Fibroblast of pulmonary artery (primary cell): ENCODE data around the gene SEC23B.

Experiments used
- DNase-seq: peaks from one replicate; pipeline ENCODE4 v3.0.0-alpha.2; 2010; ENCODE audit warnings: low read depth
- H3K4me3 ChIP-seq: replicated peaks from 2 replicates; pipeline ENCODE4 v1.5.1; 2011; ENCODE audit warnings: low read depth, mild to moderate bottlenecking, control low read depth, low read length, moderate library complexity
- TF ChIP-seq, protein P1 (sequence below): IDR thresholded peaks from 2 replicates; pipeline ENCODE4 v1.5.1; 2011; ENCODE audit warnings: mild to moderate bottlenecking, control low read depth, low read length, inconsistent platforms; ENCODE audit errors: missing control alignments

The SEC23B gene

DNA sequence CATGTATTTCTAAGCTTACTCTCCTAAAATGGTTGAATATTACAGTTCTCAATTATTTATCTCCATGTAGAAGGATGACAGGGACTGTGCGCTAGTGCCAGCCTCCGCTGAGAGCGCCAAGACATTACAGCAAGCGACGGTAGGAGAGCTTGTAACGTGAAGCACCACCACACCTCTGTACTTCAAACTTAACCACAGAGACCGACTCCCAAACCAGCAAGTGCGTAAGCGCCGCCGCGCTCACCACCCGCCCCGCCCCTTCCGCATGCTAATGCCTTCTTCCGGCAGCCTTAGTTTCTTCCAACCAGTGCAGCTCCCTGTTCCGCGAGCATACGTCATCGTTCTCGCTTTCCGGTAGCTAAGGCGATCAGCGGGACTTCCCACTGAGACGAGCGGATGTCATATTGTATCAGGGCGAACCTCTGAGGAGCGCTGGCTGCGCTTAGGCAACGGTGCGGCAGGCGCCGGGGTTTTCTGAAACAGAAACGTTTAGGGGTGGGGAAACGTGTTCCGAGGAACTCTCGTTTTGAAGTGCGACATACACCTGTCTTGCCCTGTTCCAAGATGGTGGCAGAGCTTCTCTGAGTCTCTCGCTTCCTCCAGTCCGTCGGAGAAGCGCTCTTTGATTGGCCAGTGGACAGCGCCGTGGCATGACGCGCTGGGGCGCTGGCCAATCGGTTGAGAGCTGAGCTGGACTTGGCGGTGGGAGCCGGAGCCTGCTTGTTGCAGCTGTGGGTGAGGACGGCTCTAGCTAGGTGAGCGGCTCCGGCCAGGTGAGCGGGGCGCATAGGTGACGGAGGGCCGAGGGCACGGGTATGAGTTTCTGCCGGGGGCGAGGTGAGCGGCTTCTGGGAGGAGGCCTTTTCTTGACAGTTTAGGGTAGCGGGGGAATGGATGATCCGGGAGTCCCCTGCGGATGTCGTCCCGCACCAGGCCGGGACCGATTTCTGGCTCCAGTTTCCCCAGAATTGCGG lies at the start of gene SEC23B:
SEC23B (plus strand) TSS at position 723 of the 974 bp plus-strand sequence. CDS start 2,896 bp downstream, outside the sequence.
- DNase-seq: peak; percentile 97
- peak within 1 kb of the TSS; percentile 93 for H3K4me3 ChIP-seq
- TF ChIP-seq, protein P1, sequence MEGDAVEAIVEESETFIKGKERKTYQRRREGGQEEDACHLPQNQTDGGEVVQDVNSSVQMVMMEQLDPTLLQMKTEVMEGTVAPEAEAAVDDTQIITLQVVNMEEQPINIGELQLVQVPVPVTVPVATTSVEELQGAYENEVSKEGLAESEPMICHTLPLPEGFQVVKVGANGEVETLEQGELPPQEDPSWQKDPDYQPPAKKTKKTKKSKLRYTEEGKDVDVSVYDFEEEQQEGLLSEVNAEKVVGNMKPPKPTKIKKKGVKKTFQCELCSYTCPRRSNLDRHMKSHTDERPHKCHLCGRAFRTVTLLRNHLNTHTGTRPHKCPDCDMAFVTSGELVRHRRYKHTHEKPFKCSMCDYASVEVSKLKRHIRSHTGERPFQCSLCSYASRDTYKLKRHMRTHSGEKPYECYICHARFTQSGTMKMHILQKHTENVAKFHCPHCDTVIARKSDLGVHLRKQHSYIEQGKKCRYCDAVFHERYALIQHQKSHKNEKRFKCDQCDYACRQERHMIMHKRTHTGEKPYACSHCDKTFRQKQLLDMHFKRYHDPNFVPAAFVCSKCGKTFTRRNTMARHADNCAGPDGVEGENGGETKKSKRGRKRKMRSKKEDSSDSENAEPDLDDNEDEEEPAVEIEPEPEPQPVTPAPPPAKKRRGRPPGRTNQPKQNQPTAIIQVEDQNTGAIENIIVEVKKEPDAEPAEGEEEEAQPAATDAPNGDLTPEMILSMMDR: no peak

DNA sequence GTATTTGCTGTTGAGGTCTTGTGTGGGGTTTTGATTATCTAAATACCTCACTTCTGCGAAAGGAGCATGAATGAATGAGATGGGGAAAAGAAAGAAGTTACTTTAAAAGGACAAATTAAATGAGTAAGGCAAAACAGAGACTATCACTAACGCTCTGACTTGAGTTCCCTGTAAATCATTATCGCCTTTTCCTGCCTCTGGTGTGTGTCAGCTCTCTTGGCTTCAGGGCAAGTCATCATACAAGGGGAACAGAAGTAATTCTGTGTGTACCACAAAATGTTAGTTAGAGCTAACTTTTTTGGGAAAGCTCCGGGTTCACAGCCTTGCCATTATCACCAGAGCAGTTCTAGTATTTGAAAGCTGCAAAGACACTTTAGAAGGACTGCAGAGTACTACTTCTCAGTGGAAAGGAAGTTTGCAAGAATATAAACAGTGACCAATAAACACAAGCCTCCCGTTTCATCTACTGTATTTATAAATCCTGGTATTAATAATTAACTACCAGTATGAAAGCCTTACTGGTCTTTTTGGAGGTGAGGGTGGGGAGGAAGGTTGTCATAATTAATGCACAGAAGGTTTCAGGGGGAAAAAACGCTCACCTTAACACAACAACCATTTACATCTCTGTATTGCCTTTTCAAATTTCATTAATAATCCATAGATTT lies 42.1 kb upstream of the SEC23B start:
- no peak for DNase-seq
- H3K4me3 ChIP-seq: no peak overlapping the region
- TF ChIP-seq, protein P1: no peak

DNA sequence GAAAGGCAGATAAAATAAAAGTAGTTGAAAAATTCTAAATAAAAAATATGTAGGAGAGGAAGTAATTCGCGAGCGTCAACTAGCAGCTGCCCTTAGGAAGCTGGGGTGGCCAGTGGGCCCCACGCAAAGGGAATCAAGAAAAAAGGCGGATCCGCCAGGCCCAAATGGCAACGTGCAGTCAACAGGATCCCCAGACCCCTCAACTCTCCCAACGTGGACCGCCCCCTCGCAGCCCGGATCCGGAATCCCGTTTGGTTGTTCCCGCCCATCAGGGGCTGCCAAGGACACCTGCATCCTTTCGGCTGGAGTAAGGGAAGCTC lies 41.2 kb upstream of the SEC23B start:
- TF ChIP-seq, protein P1: no peak
- no peak for DNase-seq

DNA sequence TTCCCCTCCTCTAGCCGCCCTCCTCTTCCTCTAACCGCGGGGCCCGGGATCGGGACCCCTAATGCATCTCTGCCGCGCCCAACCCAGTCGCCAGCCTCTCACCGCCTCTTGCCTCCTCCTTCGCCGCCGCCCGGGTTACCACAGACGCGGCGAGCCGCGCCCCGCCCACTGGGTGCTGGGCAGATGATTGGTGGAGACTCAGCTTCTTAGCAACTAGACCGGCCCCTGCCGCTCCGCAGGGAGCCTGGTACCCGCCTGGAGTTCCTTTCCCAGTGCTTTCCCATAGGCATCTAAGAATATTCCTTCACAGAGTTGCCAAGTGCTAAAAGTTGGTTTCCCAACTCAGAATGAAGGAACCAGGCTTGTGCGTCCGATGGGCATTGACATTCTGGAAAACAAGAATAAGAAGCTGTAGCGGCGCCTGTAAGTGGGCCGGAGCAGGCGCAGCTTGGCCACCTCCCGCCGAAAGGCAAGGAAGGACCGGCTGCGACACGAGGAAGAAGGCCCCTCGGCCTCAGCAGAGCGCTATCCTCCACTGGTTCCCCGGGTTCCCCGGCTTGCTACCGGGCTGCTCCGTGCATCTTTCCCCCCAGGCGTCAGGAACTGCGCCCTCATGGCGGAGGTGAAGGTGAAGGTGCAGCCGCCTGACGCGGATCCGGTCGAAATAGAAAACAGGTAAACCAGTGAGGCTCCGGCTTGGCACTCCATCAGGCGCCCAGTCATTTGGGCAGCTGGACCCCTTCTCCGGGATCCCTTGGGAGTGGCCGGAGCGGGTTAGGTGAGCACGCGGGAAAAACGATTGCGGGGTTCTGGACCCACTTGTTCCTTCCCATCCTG lies 40.6 kb upstream of the SEC23B start, which contains the start of the genes DZANK1 and POLR3F:
DZANK1 (minus strand) TSS at position 137 of the 837 bp plus-strand sequence. CDS start 1,672 bp downstream, outside the sequence.
POLR3F (plus strand) TSS at position 497 of the 837 bp plus-strand sequence; CDS start at position 614, 117 bp downstream.
- H3K4me3 ChIP-seq: peak within 1 kb of the TSS; percentile 98
- TF ChIP-seq, protein P1: no peak
- peak; percentile 96 for DNase-seq

More for the DNA sequence above, 41.2 kb upstream of the SEC23B start:
- H3K4me3 ChIP-seq: peak overlapping the region; percentile 98

DNA sequence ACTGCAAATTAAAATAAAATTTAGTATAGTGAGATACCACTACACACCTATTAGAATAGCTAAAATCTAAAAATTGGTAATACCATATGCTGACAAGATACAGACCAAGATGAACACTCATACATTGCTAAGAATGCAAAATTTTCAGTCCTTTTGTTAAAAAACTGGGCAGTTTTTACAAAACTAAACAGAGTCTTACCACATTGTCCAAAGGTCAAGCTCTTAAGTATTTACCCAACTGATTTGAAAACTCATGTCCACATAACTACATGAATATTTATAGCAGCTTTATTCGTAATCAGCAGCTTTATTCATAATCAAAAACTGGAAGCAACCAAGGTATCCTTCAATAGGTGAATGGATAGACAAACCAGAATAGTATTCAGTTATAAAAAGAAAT lies 30.5 kb upstream of the SEC23B start:
- DNase-seq: no peak
- TF ChIP-seq, protein P1: no peak
- no peak overlapping the region for H3K4me3 ChIP-seq

DNA sequence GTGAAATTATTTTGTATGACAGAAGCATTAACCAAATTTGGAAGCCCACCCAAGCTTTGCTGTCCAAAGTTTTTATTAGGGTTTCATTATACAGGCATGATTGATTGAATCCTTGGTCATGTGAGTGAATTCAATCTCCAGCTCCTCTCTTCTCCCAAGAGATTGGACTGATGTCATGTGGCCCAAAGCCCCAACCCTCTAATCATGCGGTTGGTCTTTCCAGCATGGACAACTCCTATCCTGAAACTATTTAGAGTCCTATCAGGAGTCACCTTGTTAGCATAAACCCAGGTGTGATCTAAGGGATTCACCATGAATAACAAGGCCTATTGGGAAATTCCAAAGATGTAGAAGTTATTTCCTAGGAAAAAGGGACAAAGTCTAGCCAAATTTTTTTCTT lies 29.9 kb upstream of the SEC23B start:
- TF ChIP-seq, protein P1: no peak
- DNase-seq: no peak
- H3K4me3 ChIP-seq: no peak overlapping the region
